K562 (cell line): ENCODE measurements around the gene COA5. TPM values are rescaled to one million over a fixed set of nuclear protein-coding genes. Genes with fewer than 3 reads are reported as not detected.

ENCODE experiments used
- BHLHE40 ChIP-seq: IDR thresholded peaks from 2 replicates; pipeline ENCODE4 v1.6.1; 2011; ENCODE audit warnings: low read length, improper control_type of control experiment
- C11orf30 ChIP-seq: fragments of 450-650 bp; IDR thresholded peaks from 2 replicates; pipeline ENCODE4 v1.6.1; 2016; ENCODE audit warnings: low read depth, mild to moderate bottlenecking
- COPS2 ChIP-seq: fragments of 450-650 bp; conservative IDR thresholded peaks from 2 replicates; pipeline ENCODE4 v1.6.1; 2016; ENCODE audit warnings: mild to moderate bottlenecking, moderate library complexity
- CREM ChIP-seq: IDR thresholded peaks from 2 replicates; pipeline ENCODE4 v1.6.1; 2014; ENCODE audit warnings: antibody characterized with exemption, low read depth
- ETV1 ChIP-seq: fragments of 450-650 bp; conservative IDR thresholded peaks from 2 replicates; pipeline ENCODE4 v1.6.1; 2016; ENCODE audit warnings: missing genetic modification characterization, control low read depth, low read depth, missing compliant biosample characterization
- GTF2E2 ChIP-seq: fragments of 200-800 bp; sonication (Bioruptor generic); IDR thresholded peaks from 2 replicates; pipeline ENCODE4 v1.6.1; 2016; ENCODE audit warnings: missing genetic modification characterization, missing compliant biosample characterization
- HCFC1 ChIP-seq: IDR thresholded peaks from 2 replicates; pipeline ENCODE4 v1.6.1; 2012; ENCODE audit warnings: low read depth, low read length, improper control_type of control experiment
- HDAC2 ChIP-seq: fragments of 450-650 bp; IDR thresholded peaks from 2 replicates; pipeline ENCODE4 v1.6.1; 2016; ENCODE audit warnings: mild to moderate bottlenecking
- LCOR ChIP-seq: sonication (generic); formaldehyde crosslinking; IDR thresholded peaks from 2 replicates; pipeline ENCODE4 v1.8.0; 2022; ENCODE audit warnings: mild to moderate bottlenecking, missing genetic modification reagents
- MTA2 ChIP-seq: fragments of 450-650 bp; IDR thresholded peaks from 2 replicates; pipeline ENCODE4 v1.6.1; 2016; ENCODE audit warnings: low read depth
- MYC ChIP-seq, 2 experiments: fragments of 250-450 bp in 1 of 2; sonication (Bioruptor Pico) in 1 of 2; IDR thresholded peaks; 2 replicates each; pipeline versions ENCODE4 v1.5.1 to v1.6.1; 2012 to 2021; ENCODE audit warnings: low read depth in 2 of 2, borderline replicate concordance in 1 of 2, improper control_type of control experiment in 1 of 2, low read length in 1 of 2, mild to moderate bottlenecking in 1 of 2, moderate library complexity in 1 of 2
- NONO ChIP-seq, 2 experiments: fragments of 200-400 bp in 1 of 2; fragments of 450-650 bp in 1 of 2; formaldehyde crosslinking in 1 of 2; IDR thresholded peaks; 2 replicates each; pipeline ENCODE4 v1.6.1; 2017; ENCODE audit warnings: low read depth in 2 of 2, mild to moderate bottlenecking in 2 of 2, moderate library complexity in 2 of 2, low read length in 1 of 2
- RBM14 ChIP-seq: fragments of 200-400 bp; formaldehyde crosslinking; IDR thresholded peaks from 2 replicates; pipeline ENCODE4 v1.6.1; 2018; ENCODE audit warnings: low read depth, mild to moderate bottlenecking, low read length, moderate library complexity, borderline replicate concordance; ENCODE audit not compliant: insufficient read depth
- RNF2 ChIP-seq: sonication (generic); IDR thresholded peaks from 2 replicates; pipeline ENCODE4 v1.6.1; 2016
- SRSF9 ChIP-seq: fragments of 200-400 bp; formaldehyde crosslinking; IDR thresholded peaks from 2 replicates; pipeline ENCODE4 v1.6.1; 2017; ENCODE audit warnings: low read depth, low read length, borderline replicate concordance
- TGIF2 ChIP-seq: sonication (generic); formaldehyde crosslinking; IDR thresholded peaks from 2 replicates; pipeline ENCODE4 v1.8.1; 2022; ENCODE audit warnings: mild to moderate bottlenecking, missing genetic modification reagents, moderate library complexity
- U2AF1 ChIP-seq: fragments of 200-400 bp; formaldehyde crosslinking; optimal IDR thresholded peaks from 2 replicates; pipeline ENCODE3; 2017; ENCODE audit warnings: mild to moderate bottlenecking, low read depth, low read length, moderate library complexity
- polyA plus RNA-seq, 8 experiments: library from polyadenylated mRNA; depleted of rRNA in 4 of 8; stranded (reverse) in 5 of 8; unstranded in 3 of 8; fragments of >200 nt; fragmentation: Nextera tagmentation in 2 of 8; fragmentation: Illumina TruSeq in 1 of 8; extraction: Ambion mirVana in 2 of 8; extraction: Trizol in 1 of 8; gene quantifications; 2 replicates each; pipeline versions ENCODE4 v1.2.1 to v1.2.3, GENCODE V29; 2011 to 2014; ENCODE audit warnings: inconsistent platforms in 1 of 8, missing spikeins in 1 of 8
- total RNA-seq, 7 experiments: library from RNA; depleted of rRNA in 6 of 7; stranded (reverse); fragments of >200 nt in 6 of 7; fragmentation: Illumina TruSeq in 2 of 7; extraction: Trizol in 2 of 7; gene quantifications; 2 replicates each; pipeline versions ENCODE4 v1.2.1 to v1.2.3, GENCODE V29; 2011 to 2021; ENCODE audit warnings: low replicate concordance in 1 of 7
- TF ChIP-seq, protein P1 (sequence below), 2 experiments: IDR thresholded peaks; 2 replicates each; pipeline ENCODE4 v1.6.1; 2011; ENCODE audit warnings: borderline replicate concordance in 1 of 2, control low read depth in 1 of 2, low read depth in 1 of 2, low read length in 1 of 2, mild to moderate bottlenecking in 1 of 2, mixed read lengths in 1 of 2, moderate library complexity in 1 of 2; ENCODE audit not compliant: insufficient read depth in 1 of 2, insufficient read length in 1 of 2, poor library complexity in 1 of 2, severe bottlenecking in 1 of 2; ENCODE audit errors: extremely low read depth in 1 of 2
- TF ChIP-seq, protein P2 (sequence below), 2 experiments: fragments of 450-650 bp in 1 of 2; sonication (generic) in 1 of 2; formaldehyde crosslinking in 1 of 2; IDR thresholded peaks in 1 of 2; conservative IDR thresholded peaks in 1 of 2; 2 replicates each; pipeline versions ENCODE4 v1.6.1 to v1.8.1; 2016 to 2023; ENCODE audit warnings: mild to moderate bottlenecking in 2 of 2, moderate library complexity in 2 of 2, inconsistent platforms in 1 of 2, missing genetic modification reagents in 1 of 2
- TF ChIP-seq, protein P3 (sequence below): fragments of 450-650 bp; formaldehyde crosslinking; IDR thresholded peaks from 2 replicates; pipeline ENCODE4 v1.4.0; 2022; ENCODE audit warnings: missing genetic modification characterization
- TF ChIP-seq, protein P4 (sequence below): fragments of 250-450 bp; sonication (Bioruptor Pico); IDR thresholded peaks from 2 replicates; pipeline ENCODE4 v1.9.0; 2021; ENCODE audit warnings: mild to moderate bottlenecking, inconsistent platforms

Gene COA5
- total and polyA plus RNA-seq, 9 of the 15 experiments (the other 6 are each of a cell fraction or from before 2014, with no cell fraction given): 17.9 to 77.6 (median 33.4) TPM

DNA sequence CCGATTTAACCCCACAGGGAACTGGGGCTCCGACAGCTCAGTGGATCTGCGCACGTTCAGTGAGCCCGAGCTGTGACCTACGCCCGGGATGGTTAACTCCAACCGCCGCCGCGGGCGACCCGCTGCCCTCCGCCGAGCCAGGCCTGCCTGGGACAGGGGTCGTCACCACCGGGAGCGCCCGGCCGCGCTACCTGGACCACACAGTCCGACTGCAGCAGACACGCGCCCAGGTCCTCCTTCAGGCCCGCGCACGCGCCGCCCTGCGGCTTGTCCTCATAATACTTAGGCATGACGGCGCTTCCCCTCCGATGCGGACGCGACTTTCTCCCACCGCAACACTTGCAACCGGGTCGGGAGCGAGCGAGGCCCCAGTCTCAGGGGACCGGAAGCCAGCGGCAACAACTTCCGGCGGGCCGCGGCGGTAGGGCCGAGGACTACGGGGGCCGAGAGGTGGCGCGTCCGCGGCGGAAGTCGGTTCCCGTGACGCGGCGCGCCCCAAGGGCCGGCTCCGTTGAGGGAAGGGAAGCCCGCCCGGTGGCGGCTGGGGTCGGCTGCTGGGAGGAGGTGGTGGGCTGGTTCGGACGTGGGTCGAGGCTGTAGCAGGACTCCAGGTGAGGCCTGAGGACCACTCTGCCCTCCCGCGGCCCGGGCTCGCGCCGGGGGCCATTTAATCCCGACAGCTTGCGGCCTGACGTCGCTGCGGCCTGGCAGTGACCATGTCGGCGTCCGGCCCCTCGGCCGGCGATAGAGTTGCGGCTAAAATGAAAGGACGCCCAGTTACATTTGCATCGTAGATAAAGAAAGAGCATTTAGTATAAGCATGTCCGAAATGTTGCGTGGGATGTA lies at the start of gene COA5, which contains the start of gene UNC50 (continued):
- TF ChIP-seq, protein P1, sequence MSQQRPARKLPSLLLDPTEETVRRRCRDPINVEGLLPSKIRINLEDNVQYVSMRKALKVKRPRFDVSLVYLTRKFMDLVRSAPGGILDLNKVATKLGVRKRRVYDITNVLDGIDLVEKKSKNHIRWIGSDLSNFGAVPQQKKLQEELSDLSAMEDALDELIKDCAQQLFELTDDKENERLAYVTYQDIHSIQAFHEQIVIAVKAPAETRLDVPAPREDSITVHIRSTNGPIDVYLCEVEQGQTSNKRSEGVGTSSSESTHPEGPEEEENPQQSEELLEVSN (IDR thresholded peaks at IDR 0.05; ENCODE audit: borderline replicate concordance in 1 of 2, extremely low read depth in 1 of 2, insufficient read depth in 1 of 2, insufficient read length in 1 of 2, low read depth in 1 of 2, low read length in 1 of 2, poor library complexity in 1 of 2, severe bottlenecking in 1 of 2): peak; percentile 32 to 36
- TF ChIP-seq ETV1 (tag) (peak; percentile 93), TGIF2 (CRISPR knock-in tag) (peak; percentile 84), COPS2 (no peak), GTF2E2 (tag) (peak; percentile 95), SRSF9 (no peak), RNF2 (peak; percentile 45; the same call in 1 of the 2 replicates), NONO (IDR thresholded peaks at IDR 0.05; ENCODE audit: low read depth in 2 of 2, low read length in 1 of 2) (peak in 1 of 2 experiments; percentile 72; a peak in 2 of 4 replicates), C11orf30 (peak; percentile 91), RBM14 (no peak), U2AF1 (peak; percentile 88), MYC (IDR thresholded peaks at IDR 0.05; ENCODE audit: low read depth, low read length) (peak; percentile 68; the same call in 1 of the 2 replicates), MYC (CRISPR knock-in tag; IDR thresholded peaks at IDR 0.05; ENCODE audit: borderline replicate concordance, low read depth) (no peak), HDAC2 (no peak), MTA2 (no peak), HCFC1 (peak; percentile 78), LCOR (CRISPR knock-in tag) (peak; percentile 90), CREM (peak; percentile 94), BHLHE40 (peak; percentile 48)
- TF ChIP-seq, protein P2, sequence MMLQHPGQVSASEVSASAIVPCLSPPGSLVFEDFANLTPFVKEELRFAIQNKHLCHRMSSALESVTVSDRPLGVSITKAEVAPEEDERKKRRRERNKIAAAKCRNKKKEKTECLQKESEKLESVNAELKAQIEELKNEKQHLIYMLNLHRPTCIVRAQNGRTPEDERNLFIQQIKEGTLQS (IDR thresholded peaks at IDR 0.05): no peak
- TF ChIP-seq, protein P2 (CRISPR knock-in tag; conservative IDR thresholded peaks at IDR 0.05): no peak
- TF ChIP-seq, protein P3, sequence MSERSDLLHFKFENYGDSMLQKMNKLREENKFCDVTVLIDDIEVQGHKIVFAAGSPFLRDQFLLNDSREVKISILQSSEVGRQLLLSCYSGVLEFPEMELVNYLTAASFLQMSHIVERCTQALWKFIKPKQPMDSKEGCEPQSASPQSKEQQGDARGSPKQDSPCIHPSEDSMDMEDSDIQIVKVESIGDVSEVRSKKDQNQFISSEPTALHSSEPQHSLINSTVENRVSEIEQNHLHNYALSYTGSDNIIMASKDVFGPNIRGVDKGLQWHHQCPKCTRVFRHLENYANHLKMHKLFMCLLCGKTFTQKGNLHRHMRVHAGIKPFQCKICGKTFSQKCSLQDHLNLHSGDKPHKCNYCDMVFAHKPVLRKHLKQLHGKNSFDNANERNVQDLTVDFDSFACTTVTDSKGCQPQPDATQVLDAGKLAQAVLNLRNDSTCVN (CRISPR knock-in tag): no peak
- TF ChIP-seq, protein P4, sequence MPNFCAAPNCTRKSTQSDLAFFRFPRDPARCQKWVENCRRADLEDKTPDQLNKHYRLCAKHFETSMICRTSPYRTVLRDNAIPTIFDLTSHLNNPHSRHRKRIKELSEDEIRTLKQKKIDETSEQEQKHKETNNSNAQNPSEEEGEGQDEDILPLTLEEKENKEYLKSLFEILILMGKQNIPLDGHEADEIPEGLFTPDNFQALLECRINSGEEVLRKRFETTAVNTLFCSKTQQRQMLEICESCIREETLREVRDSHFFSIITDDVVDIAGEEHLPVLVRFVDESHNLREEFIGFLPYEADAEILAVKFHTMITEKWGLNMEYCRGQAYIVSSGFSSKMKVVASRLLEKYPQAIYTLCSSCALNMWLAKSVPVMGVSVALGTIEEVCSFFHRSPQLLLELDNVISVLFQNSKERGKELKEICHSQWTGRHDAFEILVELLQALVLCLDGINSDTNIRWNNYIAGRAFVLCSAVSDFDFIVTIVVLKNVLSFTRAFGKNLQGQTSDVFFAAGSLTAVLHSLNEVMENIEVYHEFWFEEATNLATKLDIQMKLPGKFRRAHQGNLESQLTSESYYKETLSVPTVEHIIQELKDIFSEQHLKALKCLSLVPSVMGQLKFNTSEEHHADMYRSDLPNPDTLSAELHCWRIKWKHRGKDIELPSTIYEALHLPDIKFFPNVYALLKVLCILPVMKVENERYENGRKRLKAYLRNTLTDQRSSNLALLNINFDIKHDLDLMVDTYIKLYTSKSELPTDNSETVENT (CRISPR knock-in tag): peak; percentile 40
